Ascending aorta (tissue), 2 donors: ENCODE results near the gene ZEB2. TPM values are rescaled to one million over a fixed set of nuclear protein-coding genes. Genes with fewer than 3 reads are reported as not detected.

Experiments used
- DNase-seq, 2 donors: peaks; one replicate each; pipeline ENCODE4 v3.0.0-alpha.2; 2019; ENCODE audit warnings: low spot score in 2 of 2
- H3K27ac ChIP-seq, 2 donors: fragments of 200-600 bp; sonication (generic); one replicate each; pipeline ENCODE4 v1.5.1; 2016 to 2017; ENCODE audit warnings: mild to moderate bottlenecking in 1 of 2
- H3K27me3 ChIP-seq: fragments of 200-600 bp; sonication (generic); one replicate; pipeline ENCODE4 v1.5.1; 2017
- H3K36me3 ChIP-seq, 2 donors: fragments of 200-600 bp; sonication (generic); one replicate each; pipeline ENCODE4 v1.5.1; 2016
- H3K4me1 ChIP-seq, 2 donors: fragments of 200-600 bp; sonication (generic); one replicate each; pipeline ENCODE4 v1.5.1; 2016 to 2017; ENCODE audit warnings: mild to moderate bottlenecking in 1 of 2
- H3K4me3 ChIP-seq, 2 donors: fragments of 200-600 bp; sonication (generic); one replicate each; pipeline ENCODE4 v1.5.1; 2016 to 2017; ENCODE audit warnings: mild to moderate bottlenecking in 1 of 2
- H3K9me3 ChIP-seq, 2 donors: fragments of 200-600 bp; sonication (generic); one replicate each; pipeline ENCODE4 v1.5.1; 2016
- intact Hi-C: fragments of 100-400 bp; cut with DNase I; formaldehyde crosslinking; loops from one replicate; pipeline ENCODE4 v1.15.1; 2023
- total RNA-seq: library from RNA; depleted of rRNA; stranded (reverse); fragments of >200 nt; gene quantifications from one replicate; pipeline ENCODE4 v1.1.0, GENCODE V29; 2016
- TF ChIP-seq, protein P1 (sequence below), 3 experiments: fragments of 200-600 bp in 2 of 3; fragments of 450-650 bp in 1 of 3; sonication (generic) in 2 of 3; IDR thresholded peaks; one replicate each; pipeline ENCODE4 v1.5.1; 2016 to 2019; ENCODE audit warnings: antibody characterized with exemption in 3 of 3, mild to moderate bottlenecking in 1 of 3, moderate library complexity in 1 of 3

The ZEB2 gene
- total RNA-seq, 1 donor from 2014 or later = 74.6 TPM

DNA sequence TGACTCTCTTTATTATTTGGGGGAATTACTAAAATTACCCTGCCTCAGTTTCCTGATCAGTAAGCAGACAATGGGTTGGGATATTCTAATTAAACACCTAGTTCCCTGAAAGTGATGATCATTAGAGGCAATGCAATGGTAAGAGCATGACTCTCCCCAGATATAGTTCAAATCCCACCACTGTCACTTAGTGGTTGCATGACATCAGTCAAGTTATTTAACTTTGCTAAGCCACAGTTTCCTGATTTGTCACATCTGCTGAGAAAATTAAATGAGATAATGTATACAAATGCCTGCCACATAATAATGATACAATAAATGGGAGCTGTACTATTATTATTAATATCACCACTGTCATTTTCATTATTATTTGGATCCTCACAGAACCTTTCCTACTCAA, 29.9 kb downstream of the ZEB2 start:
- peaks cover 0 to 10% of the 10 kb centered on the region in 2 donors for H3K36me3 ChIP-seq
- no peaks in the 10 kb centered on the region for H3K27me3 ChIP-seq
- H3K9me3 ChIP-seq = no peaks in the 10 kb centered on the region
- H3K4me1 ChIP-seq = peaks cover 0 to 12% of the 10 kb centered on the region in 2 donors
- intact Hi-C loops = no loop called here
- no peak for DNase-seq
- TF ChIP-seq, protein P1, sequence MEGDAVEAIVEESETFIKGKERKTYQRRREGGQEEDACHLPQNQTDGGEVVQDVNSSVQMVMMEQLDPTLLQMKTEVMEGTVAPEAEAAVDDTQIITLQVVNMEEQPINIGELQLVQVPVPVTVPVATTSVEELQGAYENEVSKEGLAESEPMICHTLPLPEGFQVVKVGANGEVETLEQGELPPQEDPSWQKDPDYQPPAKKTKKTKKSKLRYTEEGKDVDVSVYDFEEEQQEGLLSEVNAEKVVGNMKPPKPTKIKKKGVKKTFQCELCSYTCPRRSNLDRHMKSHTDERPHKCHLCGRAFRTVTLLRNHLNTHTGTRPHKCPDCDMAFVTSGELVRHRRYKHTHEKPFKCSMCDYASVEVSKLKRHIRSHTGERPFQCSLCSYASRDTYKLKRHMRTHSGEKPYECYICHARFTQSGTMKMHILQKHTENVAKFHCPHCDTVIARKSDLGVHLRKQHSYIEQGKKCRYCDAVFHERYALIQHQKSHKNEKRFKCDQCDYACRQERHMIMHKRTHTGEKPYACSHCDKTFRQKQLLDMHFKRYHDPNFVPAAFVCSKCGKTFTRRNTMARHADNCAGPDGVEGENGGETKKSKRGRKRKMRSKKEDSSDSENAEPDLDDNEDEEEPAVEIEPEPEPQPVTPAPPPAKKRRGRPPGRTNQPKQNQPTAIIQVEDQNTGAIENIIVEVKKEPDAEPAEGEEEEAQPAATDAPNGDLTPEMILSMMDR (IDR thresholded peaks at IDR 0.05) = no peak
- no peak overlapping the region for H3K27ac ChIP-seq
- no peak overlapping the region for H3K4me3 ChIP-seq

GRCh38 chr2:144489315-144489916, 30.5 kb downstream of the ZEB2 start:
- Histone ChIP-seq H3K36me3 (peaks cover 0 to 10% of the 10 kb centered on the region in 2 donors), H3K4me1 (peaks cover 0 to 13% of the 10 kb centered on the region in 2 donors), H3K4me3 (no peak overlapping the region), H3K9me3 (no peaks in the 10 kb centered on the region), H3K27ac (no peak overlapping the region), H3K27me3 (no peaks in the 10 kb centered on the region)
- intact Hi-C loops = no loop called here
- DNase-seq = no peak
- TF ChIP-seq, protein P1 (IDR thresholded peaks at IDR 0.05) = no peak

DNA sequence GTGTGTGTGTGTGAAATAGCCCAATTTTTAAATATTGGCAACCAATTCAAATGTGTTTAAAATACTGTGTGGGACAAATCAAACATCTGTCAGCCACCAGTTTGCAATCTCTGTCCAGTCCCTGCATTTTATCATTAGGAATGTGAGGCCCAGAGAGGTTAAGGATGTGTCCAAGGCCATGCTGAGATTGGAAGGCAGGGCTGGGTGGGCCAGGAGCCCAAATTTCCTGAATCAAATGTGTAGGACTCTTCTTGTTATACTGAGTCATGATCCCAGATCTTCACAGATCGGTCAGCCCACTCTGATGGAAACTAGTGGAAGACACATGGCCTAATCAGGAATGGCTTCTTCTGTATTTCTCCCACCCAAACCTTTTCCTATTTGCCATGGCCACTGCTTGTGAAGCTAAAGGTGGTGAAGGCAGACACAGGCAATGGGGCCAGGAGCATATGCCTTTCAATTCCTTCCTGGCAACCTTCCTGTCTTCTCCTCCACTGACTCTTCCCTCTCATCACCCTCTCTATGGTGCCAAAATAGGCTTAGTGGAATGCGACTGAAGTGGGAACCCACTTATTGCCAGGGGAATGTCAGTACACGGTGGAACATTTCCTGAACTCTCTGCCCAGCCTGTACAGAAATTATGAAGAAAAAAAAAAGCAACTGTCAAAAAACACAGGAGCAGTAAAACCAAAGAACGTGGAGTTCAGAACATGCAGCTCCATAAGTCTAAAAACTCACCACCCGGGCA, 35.5 kb downstream of the ZEB2 start:
- no peaks in the 10 kb centered on the region for H3K27me3 ChIP-seq
- no peaks in the 10 kb centered on the region for H3K9me3 ChIP-seq
- intact Hi-C loops = no loop called here
- H3K36me3 ChIP-seq = no peaks in the 10 kb centered on the region
- H3K4me1 ChIP-seq = peaks cover 6 to 30% of the 10 kb centered on the region in 2 donors
- DNase-seq = no peak
- TF ChIP-seq, protein P1 (IDR thresholded peaks at IDR 0.05) = no peak
- no peak overlapping the region for H3K4me3 ChIP-seq
- peak overlapping the region in 1 of 2 donors; percentile 23 for H3K27ac ChIP-seq

DNA sequence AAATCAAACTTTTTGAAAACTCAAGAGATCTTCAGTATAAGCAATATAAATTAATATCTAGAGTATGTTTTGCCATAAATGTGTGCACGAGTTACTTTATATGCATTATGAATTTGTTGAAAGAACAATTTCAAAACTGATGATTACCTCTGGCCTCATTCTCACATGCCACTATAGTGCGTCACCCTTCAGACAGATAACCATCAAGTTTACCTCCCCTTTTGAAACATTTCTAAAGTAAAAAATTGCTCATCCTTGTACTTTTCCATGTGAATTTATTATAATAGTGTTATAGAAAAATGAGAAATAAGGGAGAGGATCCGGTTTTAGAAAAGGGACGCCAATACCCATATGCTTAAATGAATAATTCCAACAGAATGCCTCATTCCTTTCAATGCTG, 38.3 kb downstream of the ZEB2 start:
- H3K4me3 ChIP-seq = no peak overlapping the region
- peak overlapping the region in 1 of 2 donors; percentile 58 for H3K27ac ChIP-seq
- no peak for DNase-seq
- TF ChIP-seq, protein P1 (IDR thresholded peaks at IDR 0.05) = no peak
- H3K36me3 ChIP-seq = no peaks in the 10 kb centered on the region
- no peaks in the 10 kb centered on the region for H3K27me3 ChIP-seq
- no peaks in the 10 kb centered on the region for H3K9me3 ChIP-seq
- H3K4me1 ChIP-seq = peaks cover 6 to 51% of the 10 kb centered on the region in 2 donors
- intact Hi-C loops = no loop called here

DNA sequence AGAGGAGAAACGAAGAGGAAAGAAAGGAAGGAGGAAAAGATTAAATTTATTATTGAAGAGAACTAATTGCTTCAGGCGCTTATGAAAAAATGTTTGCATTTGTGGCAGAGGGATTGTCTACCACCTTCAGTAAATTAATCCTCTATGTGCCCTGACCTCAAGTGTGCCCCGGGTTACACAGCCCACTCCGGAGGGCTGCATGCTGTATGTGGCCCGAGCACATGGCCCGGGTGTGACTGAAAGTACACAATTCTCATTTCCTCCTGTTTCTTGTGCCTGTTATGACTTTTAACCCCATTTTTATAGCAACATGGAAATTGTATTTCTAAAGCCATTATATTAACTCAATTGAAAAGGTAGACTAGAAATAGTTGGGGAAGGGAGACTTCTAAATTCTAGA, 38.8 kb downstream of the ZEB2 start:
- H3K9me3 ChIP-seq = no peaks in the 10 kb centered on the region
- H3K4me1 ChIP-seq = peaks cover 6 to 57% of the 10 kb centered on the region in 2 donors
- no peaks in the 10 kb centered on the region for H3K36me3 ChIP-seq
- intact Hi-C loops = no loop called here
- no peak overlapping the region for H3K4me3 ChIP-seq
- TF ChIP-seq, protein P1 (IDR thresholded peaks at IDR 0.05) = no peak
- no peaks in the 10 kb centered on the region for H3K27me3 ChIP-seq
- no peak for DNase-seq
- H3K27ac ChIP-seq = peak overlapping the region; percentile 35 to 58
